Muscle of arm (tissue), 14 donors: ENCODE results near the gene LRRC57. TPM values are rescaled to one million over a fixed set of nuclear protein-coding genes. Genes with fewer than 3 reads are reported as not detected.
A peak's percentile ranks its signal among the peaks of the same experiment; 100 is the strongest.

ENCODE experiments used
- DNase-seq: peaks from one replicate; pipeline ENCODE4 v3.0.0-alpha.2; 2013
- long read RNA-seq, 11 donors: transcript quantifications; one replicate each; lab custom pipeline, GENCODE V29; 2026
- polyA plus RNA-seq, 12 donors: library from polyadenylated mRNA; unstranded; fragments of 120-200 nt; gene quantifications; one replicate each; pipeline ENCODE4 v1.2.1, GENCODE V29; 2013; ENCODE audit not compliant: insufficient read length in 12 of 12

LRRC57 gene
- polyA plus RNA-seq = 10 to 100 TPM in 11 of 12 donors, not detected in 1; 13.6 to 27.5 (median 16.9) TPM
- long read RNA-seq, donor 1, full-length matches to known transcripts = 6 of 6 reads
- long read RNA-seq, donor 1, partial matches to known transcripts = 0 of 6 reads
- long read RNA-seq, donor 1, other reads (novel, unspliced or antisense) = 0 of 6 reads
- long read RNA-seq, donor 2, transcript LRRC57-202 (6 exons, 2,384 nt) = major isoform, 6 of 6 reads
- long read RNA-seq, donor 2, partial matches to known transcripts = 0 of 6 reads
- long read RNA-seq, donor 2, other reads (novel, unspliced or antisense) = 0 of 6 reads
- long read RNA-seq, donor 3, partial matches to known transcripts = 5 of 8 reads
- long read RNA-seq, donor 3, other reads (novel, unspliced or antisense) = 0 of 8 reads
- long read RNA-seq, donor 4, partial matches to known transcripts = 0 of 2 reads
- long read RNA-seq, donor 4, other reads (novel, unspliced or antisense) = 0 of 2 reads
- long read RNA-seq, donor 5, partial matches to known transcripts = 0 of 4 reads
- long read RNA-seq, donor 5, other reads (novel, unspliced or antisense) = 0 of 4 reads
- long read RNA-seq, donor 6, partial matches to known transcripts = 0 of 3 reads
- long read RNA-seq, donor 6, other reads (novel, unspliced or antisense) = 0 of 3 reads
- long read RNA-seq, donor 7, transcript LRRC57-202 (6 exons, 2,384 nt) = major isoform, 6 of 6 reads
- long read RNA-seq, donor 7, partial matches to known transcripts = 0 of 6 reads
- long read RNA-seq, donor 7, other reads (novel, unspliced or antisense) = 0 of 6 reads
- long read RNA-seq, donor 8, full-length matches to known transcripts = 3 of 3 reads
- long read RNA-seq, donor 8, partial matches to known transcripts = 0 of 3 reads
- long read RNA-seq, donor 8, other reads (novel, unspliced or antisense) = 0 of 3 reads
- long read RNA-seq, donor 9 = 0 reads
- long read RNA-seq, donor 10, partial matches to known transcripts = 0 of 2 reads
- long read RNA-seq, donor 10, other reads (novel, unspliced or antisense) = 0 of 2 reads
- long read RNA-seq, donor 11, partial matches to known transcripts = 0 of 4 reads
- long read RNA-seq, donor 11, other reads (novel, unspliced or antisense) = 0 of 4 reads

DNA sequence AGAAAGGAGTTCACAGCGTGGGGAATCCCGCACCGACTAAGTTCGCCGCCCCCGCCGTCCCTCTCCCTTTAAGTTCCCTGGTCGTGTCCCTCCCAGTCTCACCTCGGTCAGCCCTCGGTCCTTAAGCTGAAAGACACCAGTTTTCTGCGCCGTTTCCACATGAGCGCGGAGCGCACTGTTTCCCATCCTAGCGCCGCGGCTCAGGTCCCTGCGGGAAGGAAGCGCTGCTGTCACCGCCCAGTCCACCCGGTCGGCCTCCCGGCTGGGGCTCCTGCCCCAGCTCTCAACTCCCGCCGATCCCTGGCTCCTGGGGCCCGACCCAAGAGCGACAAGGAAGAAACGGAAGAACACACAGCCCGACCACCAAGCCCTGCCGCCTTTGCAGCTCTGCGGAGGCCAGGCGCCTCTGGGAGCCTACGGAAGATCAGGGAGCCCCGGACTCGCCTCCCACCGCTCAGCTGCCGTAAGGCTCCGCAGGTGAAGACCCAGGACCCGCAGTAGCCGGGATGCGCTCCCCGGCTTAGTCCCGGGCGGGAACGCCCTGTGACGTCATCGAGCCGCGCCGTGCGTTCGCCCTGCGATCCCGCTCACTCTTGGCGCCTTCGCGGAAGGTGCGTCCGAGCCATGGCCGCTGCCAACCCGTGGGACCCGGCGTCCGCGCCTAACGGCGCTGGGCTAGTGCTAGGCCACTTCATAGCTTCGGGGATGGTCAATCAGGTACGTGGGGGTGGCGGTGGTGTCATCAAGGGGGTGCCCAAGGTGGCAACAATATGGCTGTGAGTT lies at the start of gene LRRC57, which contains the start of gene HAUS2:
Gene LRRC57 (minus strand): TSS at position 545 of the 783 bp plus-strand sequence. CDS start 359 bp downstream, at position 186.
Gene HAUS2 (plus strand): TSS at position 590 of the 783 bp plus-strand sequence. CDS start 35 bp downstream, at position 625.
- peak; percentile 91 for DNase-seq

DNA sequence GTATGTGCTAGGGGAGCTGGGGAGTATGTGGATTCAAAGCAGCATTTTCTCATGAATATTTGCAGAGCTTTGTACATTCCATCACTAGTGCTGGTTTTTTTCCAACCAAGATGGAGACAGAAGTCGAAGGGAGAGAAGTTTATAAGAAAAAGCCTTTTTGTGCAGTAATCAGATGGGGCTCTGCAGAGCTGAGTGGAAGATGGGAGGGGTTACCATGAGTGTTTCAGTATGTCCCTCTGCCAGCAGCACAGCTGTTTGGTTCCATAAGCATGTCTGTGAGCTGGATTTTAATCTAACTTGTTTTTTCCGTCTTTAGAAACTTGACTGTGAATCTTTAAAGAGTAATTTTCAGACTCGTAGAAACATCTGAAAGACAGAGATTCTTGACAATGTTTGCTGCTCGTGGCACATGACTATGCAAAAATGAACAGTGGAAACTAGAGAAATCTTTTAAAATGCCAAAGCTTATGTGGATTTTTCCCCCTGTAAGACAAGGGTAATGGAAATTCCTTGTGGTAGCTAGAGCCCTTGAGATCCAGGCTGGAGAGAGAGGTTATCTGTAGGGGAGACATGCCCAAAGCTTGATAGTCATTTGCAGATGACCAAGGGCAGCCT lies 47.1 kb upstream of the LRRC57 start:
- DNase-seq = peak; percentile 89

DNA sequence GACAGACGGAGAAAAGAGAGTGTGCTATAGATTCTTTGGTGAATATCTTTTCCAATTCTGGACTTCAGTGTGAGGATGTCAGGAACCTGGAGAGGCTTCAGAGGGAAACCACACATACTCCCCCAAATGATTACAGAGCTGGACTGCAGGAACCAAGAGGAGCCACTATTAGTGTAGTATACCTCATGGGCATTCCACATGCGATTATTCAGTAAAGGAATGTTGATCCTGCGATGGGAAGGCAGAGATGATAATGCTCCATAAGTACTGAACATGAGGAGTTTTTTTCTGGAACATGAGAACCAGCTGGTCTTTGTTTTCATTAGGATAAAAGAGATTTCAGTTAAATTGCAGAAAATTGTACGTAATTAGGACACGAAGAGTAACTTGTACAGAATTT lies 45.5 kb upstream of the LRRC57 start:
- DNase-seq = no peak

DNA sequence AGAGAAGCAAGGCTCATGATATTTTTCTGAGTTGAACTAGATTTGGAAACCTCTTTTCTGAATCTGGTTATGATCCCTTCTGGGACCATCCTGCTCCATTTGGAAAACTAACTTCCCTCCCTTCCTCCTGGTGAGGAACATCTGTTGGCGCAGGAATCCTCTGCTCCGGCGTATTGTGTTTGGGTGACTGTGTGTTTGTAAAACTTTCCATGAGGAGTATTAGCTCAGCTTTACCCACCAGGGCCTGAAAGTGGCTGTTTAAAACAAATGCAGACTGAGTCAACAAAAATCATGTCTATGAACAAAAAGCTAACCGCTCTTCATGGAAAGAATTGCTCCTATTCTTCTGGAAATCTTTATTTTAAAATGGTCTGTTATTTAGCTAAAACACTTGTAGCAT lies 44.5 kb upstream of the LRRC57 start:
- peak; percentile 85 for DNase-seq

DNA sequence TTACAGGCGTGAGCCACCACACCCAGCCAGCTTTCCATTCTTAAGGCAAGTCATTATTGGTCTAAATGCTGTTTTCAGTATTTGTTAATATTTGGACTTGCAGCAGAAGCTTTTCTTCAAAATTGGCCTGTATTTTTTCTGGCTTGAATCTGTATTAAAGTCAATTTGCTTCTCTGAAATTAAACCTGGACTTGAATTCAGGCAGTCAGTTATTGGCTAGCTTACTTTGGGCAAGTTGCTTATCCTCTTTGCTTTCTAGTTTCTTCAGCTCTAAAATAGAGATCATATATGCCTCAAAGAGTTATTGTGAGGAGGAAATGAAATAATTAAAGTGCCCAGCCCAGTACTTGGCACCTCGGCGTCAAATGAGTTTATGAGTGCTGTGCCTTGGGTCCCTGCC lies 44.1 kb upstream of the LRRC57 start:
- DNase-seq = no peak

DNA sequence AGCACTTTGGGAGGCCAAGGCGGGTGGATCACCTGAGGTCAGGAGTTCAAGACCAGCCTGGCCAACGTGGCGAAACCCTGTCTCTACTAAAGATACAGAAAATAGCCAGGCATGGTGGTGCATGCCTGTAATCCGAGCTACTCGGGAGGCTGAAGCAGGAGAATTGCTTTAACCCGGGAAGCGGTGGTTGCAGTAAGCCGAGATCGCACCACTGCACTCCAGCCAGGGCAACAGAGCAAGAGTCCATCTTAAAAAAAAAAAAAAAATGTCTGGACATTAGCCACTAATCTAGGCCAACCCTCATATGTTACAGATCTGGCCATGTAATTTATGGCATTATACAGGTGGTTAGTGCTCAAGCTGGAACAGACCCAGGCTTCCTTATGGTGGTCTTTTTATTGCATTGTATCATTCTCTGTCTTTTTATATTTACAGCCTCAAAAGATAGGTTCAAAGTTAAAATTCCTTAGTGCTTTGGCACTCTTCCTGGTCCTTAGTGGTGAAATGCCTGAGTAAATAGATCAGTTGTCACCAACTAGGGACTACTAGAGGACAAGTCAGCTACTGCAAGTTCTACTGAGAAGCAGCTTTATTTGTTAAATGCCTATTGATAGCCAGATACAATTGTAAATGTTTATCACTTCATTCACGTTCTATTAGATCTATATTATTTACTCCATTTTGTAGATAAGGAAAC lies 42.8 kb upstream of the LRRC57 start:
- no peak for DNase-seq

DNA sequence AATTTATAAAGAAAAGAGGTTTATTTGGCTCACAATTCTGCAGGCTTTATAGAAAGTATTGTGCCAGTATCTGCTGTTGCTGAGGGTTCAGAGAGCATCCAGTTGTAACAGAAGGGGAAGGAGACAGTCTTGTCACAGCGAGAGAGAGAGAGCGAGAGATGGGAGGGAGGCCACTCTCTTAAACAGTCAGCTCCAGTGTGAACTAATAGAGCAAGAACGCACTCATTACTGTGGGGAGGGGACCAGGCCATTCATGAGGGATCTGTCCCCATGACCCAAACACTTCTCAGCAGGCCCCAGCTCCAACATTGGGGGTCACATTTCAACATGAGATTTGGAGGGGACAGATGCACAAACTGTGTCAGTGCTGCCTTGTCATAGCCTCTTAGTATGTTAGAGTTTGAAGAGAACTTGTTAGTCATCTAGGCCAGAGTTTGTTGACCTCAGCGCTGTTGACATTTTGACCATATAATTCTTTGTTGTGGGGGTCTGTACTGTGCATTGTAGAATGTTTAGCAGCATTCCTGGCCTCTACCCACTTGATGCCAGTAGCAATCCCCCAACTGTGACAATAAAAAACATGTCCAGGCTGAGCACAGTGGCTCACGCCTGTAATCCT lies 42.1 kb upstream of the LRRC57 start:
- no peak for DNase-seq

DNA sequence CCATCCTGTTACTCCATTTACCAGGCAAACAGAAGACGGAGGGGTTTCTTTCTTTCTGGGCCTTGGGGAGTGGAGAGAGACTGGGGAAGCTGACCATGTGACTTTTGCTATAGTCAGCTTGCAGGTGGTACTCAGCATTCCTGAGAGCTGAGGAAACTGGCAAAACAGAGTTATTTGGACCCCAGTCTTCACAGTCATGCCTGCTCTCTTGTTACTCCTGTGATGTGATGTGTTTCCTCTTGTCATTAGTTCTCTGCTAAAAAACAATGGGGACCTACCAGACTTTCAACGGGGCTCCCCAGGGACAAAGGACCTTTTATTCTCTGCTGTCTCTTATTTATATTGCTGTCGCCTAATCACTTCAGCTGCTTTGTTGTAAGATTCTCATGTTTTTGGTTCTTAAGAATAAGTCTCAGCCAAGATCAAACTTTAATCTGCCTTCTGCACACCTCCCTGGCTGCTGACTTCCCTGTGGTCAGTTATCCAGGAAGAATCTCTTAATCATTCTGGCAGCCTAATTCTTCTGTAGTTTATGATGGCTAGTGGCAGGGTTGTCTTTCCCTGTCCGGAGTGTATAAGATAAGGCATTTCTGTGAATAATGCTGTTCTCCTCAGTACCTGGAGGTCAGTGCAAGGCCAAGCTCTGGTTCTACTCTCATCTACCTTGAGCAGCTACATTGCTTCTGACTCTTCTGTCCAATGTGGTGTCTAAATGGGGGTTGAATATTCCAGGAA lies 35.6 kb upstream of the LRRC57 start:
- no peak for DNase-seq

DNA sequence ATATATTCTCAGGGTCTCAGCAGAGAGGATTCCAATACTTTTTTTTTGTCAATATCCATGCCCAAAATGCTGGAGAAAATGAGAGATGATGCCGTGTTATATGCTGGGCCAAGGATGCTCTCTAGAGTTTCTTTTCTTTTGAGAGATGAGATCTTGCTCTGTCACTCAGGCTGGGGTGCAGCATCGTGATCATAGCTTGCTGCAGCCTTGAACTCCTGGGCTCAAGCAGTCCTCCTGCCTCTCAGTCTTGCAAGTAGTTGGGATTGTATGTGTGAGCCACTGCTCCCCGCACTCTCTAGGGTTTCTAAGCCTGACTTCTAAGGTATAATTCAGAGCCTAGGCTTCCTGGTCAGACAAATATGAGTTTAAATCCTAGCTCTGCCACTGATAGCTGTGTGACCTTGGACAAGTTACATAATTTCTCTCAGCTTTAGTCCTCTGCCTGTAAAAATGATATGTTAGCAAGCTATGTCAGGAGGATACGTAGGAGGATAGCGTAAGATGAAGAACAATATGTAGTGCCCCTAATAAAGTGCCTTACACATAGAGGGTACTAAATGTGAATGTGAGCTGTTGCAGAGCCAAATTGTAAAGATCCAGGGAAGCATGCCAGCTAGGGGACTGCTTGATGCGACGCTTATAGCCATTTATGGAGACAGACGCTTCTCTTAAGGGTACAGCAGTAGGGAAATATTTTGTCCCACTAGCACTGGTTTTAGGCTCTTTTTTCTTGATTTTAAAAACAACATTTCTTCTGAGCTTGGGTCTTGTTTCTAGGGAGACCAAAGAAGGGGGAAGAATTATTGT lies 34.2 kb upstream of the LRRC57 start:
- DNase-seq = no peak

DNA sequence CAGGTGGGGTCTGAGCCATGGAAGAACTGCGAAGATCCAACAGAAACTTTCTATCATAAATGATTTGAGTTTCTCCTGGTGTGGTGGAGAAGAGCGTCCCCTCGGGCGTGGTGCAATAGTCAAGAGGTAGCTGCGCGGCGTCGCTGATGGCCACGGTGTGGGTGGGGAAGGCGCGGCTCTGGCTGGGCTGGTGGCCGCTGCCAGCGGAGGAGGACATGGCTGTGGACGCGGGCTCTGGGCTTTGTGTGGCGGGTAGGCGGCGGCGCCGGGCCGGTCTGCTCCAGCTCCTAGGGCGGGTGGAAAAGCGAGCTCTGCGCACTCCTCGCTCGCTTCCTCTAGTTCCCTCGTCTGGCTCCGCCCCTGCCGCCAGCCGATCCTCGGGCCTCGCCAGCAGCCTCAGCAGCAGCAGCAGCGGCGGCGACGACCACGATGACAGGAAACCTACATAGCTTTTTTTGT lies 32.7 kb upstream of the LRRC57 start:
- DNase-seq = peak; percentile 86

DNA sequence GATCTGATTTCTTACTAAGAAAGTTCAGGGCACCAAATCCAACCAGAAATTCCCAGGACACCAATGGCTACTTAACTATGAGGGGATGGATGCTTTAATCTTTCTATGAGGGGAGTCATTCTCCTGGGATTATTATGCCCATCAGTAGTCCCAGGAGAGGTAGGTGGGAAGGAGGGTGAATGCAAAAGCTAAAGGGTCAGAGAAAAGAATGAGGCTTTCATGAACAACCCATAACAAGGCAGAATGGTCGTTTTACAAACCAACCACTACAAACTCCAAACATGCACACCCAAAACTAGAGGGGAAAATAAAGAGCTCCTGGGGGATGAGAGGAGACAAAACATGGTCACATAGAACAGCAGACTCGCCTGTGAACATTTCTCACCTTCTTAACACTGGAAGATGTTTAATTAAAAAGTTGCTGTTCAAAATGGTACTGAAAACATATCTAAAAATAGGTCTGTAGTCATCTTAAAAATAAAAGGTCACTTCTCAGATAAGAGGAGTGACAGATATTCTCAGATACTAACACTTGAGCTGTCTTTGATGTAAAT lies 30.5 kb upstream of the LRRC57 start:
- no peak for DNase-seq

DNA sequence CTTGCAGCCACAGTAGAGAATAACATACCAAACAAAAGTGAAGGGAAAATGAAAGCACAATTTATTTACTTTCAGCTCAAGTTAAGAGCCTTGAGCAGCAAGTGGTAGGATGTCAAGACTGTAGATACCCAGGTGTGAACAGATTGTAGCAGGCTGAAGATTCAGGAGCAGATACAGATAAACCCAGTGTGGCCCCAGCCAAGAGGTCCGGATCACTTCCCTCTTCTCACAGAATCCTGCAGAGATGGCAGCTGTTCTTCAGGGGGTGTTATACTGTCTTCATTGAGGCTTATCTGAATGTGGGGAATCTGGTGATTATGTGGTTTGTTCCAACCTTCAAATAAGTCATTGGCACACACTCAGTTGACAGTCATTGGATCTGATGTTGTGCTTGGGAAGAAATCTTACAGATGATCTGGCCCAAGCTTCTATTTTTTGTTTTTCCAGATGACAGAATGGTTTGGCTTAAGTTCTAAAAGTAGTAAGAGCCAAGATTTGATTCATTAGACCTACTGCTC lies 29.0 kb upstream of the LRRC57 start:
- peak; percentile 68 for DNase-seq

DNA sequence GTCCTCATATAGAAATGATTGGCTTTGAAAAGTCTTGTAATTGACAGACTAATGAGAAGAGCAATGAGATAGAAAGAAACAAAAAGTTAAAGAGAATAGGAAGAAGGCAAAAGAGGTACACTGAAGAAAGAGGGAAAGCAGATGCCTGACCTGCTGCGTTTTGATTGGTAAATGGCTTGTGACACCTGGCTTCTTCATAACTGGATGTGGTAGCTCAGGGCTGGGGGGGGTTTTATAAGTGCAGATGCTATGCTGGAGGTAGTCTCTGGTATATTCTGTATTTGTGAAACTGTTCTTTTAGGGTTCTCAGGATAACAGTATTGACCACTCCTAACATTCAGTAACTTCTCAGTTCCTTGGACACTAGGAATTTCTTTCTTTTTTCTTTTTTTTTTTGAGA lies 28.2 kb upstream of the LRRC57 start:
- no peak for DNase-seq

DNA sequence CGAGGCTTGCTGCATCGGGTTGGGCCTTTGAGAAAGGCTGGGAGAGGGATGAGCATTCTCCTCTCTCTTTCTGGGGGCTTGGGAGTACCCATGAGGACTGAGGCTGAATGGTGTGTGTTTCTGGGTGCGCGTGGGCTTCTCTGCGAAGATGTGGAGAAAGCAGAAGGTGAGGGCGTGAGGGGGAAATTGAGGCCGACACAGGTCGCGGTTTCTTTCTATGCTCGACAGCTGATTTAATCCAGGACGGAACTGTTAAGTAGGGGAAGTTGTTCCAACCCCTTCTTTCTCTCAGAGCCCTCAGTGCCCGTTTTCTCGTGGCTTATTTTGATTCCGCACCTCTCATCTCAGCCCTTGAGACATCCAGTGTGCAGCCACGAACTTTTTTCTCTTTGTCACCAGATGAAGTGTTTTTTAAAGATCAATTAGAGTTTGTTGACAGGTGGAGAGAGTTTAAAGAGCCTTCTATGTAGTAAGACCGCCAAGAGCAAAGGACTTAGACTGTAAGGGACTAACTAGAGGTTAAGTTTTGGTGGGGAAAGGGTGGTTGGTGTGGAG lies 27.5 kb upstream of the LRRC57 start:
- DNase-seq = no peak

DNA sequence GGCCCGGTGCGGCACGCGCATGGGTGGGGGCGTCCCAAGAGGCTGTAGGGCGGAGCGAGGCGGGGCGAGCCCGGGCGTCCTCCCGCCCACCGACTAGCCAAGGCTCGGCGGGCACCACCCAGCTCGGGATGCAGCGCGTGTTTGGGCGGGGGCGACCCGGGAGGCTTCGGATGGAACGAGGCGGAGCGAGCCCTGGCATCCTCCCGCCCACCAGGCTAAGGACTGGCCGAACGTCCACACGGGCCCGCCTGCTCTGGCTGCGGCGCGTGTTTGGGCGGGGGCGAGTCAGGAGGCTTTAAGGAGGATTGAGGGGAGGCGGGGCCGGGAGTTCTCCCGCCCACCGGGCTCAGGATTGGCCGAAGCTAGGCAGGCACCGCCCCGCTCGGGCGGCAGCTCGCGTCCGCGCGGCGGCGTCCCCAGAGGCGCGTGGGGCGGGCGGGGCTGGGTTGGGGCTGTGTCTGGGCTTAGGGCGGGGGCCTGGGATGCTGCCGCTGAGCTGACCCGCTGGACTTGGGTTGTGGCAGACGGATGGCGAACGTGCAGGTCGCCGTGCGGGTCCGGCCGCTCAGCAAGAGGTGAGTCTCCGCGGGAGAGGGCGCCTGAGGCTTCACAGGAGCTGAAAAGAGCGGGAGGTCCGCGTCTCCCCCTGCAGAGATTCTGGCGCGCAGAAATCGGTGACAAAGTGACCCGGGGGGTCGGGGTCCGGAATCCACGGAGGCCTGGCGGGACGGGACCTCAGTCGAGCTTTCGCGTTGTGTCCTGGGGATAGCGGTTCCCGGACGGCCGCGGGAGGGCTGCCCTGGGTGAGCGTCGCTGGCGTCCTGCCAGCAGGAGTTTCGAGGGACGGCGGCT lies 26.8 kb upstream of the LRRC57 start, which contains the start of gene STARD9:
Gene STARD9 (plus strand): TSS at position 419 of the 852 bp plus-strand sequence. CDS start 110 bp downstream, at position 529.
- DNase-seq = peak; percentile 98

DNA sequence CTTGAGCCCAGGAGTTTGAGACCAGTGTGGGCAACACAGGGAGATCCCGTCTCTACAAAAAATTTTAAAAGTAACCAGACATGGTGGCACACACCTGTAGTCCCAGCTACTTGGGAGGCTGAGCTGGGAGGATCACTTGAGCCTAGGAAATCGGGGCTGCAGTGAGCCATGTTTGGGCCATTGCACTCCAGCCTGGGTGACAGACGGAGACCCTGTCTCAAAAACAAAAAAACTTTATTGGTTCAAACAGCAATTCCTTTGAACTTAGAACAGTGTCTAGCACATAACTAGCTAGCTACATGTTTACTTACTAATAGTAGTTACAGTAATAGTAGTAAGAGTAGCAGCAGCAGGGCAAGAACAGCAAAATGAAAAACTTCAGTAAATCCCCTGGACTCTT lies 10.1 kb upstream of the LRRC57 start:
- DNase-seq = no peak
